ENCODE measurements around the gene LIPH.

DNA sequence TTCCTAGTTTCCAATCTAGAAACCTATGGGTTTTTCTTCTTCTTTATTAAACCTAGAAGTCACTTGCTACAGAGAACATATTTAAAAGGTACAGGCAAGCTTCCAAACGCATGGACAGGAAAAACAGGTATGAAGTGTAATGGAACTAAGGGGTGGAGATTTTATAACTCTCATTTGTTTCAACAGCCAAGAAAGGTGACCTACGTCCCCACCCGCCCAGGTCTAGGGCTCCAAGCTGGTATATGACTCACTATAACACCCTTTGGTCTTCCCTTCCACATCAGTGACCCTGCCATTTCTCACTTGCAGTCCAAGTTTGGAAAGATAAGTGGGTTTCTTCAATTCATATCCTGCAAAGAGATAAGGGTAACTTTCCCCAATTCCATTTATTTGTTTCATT, 6.0 kb upstream of the LIPH start:
- TF ChIP-seq POLR2A (IDR thresholded peaks at IDR 0.05) (no peak), CTCF (IDR thresholded peaks at IDR 0.05) (no peak)

All from testis (tissue), 2 donors.